Testis (tissue), 3 donors: ENCODE data around the gene ASB3. TPM values are rescaled to one million over a fixed set of nuclear protein-coding genes. Genes with fewer than 3 reads are reported as not detected.

Experiments used
- DNase-seq: peaks from one replicate; pipeline ENCODE4 v3.0.0-alpha.2; 2019
- H3K27ac ChIP-seq, 2 donors: fragments of 200-600 bp; sonication (generic); one replicate each; pipeline ENCODE4 v1.5.1; 2019
- H3K27me3 ChIP-seq: fragments of 200-600 bp; sonication (generic); one replicate; pipeline ENCODE4 v1.5.1; 2019
- H3K36me3 ChIP-seq: fragments of 200-600 bp; sonication (generic); one replicate; pipeline ENCODE4 v1.5.1; 2017; ENCODE audit warnings: low read depth; ENCODE audit errors: missing control alignments
- H3K4me1 ChIP-seq: fragments of 200-600 bp; sonication (generic); one replicate; pipeline ENCODE4 v1.5.1; 2019
- H3K4me3 ChIP-seq, 2 donors: fragments of 200-600 bp; sonication (generic); one replicate each; pipeline ENCODE4 v1.5.1; 2017 to 2019
- H3K9me3 ChIP-seq: fragments of 200-600 bp; sonication (generic); one replicate; pipeline ENCODE4 v1.5.1; 2017
- POLR2A ChIP-seq: fragments of 450-650 bp; IDR thresholded peaks from one replicate; pipeline ENCODE4 v1.6.1; 2017; ENCODE audit warnings: antibody characterized with exemption, mild to moderate bottlenecking, moderate library complexity
- WGBS, 2 donors: methylation state at CpG; one replicate each; pipeline ENCODE4 v1.1.5; 2018; 5-methylcytosine and 5-hydroxymethylcytosine counted together
- intact Hi-C: fragments of 100-400 bp; cut with DNase I; formaldehyde crosslinking; loops from one replicate; pipeline ENCODE4 v1.15.1; 2023; ENCODE audit warnings: low total_unique reads
- polyA plus RNA-seq: library from polyadenylated mRNA; stranded (reverse); fragments of 350-450 nt; fragmentation: Illumina TruSeq; extraction: RNeasy Lipid Tissue Mini Kit (QIAGEN cat#74804); gene quantifications from one replicate; pipeline ENCODE4 v1.2.3, GENCODE V29; 2014; ENCODE audit warnings: low read depth, low replicate concordance; ENCODE audit not compliant: insufficient read depth
- total RNA-seq, 2 donors: library from RNA; depleted of rRNA; stranded (reverse); fragments of >200 nt; gene quantifications; one replicate each; pipeline ENCODE4 v1.2.3, GENCODE V29; 2016
- TF ChIP-seq, protein P1 (sequence below), 3 experiments: fragments of 450-650 bp in 2 of 3; fragments of 200-600 bp in 1 of 3; sonication (generic) in 1 of 3; IDR thresholded peaks; one replicate each; pipeline ENCODE4 v1.5.1; 2016 to 2019; ENCODE audit warnings: antibody characterized with exemption in 3 of 3, mild to moderate bottlenecking in 2 of 3, moderate library complexity in 1 of 3

ASB3 gene
- total and polyA plus RNA-seq, 3 donors from 2014 or later, result 26.9 to 31.8 (median 29.0) TPM

- H3K36me3 ChIP-seq, result no peaks in the 10 kb centered on the region
- no peaks in the 10 kb centered on the region for H3K4me1 ChIP-seq
- WGBS, 2 donors, result 93 to 97% methylated on average over 3 of the region's 3 CpGs
- intact Hi-C loops, result no loop called here
- no peaks in the 10 kb centered on the region for H3K9me3 ChIP-seq
- DNase-seq, result no peak
- no peaks in the 10 kb centered on the region for H3K27me3 ChIP-seq
- TF ChIP-seq, protein P1, sequence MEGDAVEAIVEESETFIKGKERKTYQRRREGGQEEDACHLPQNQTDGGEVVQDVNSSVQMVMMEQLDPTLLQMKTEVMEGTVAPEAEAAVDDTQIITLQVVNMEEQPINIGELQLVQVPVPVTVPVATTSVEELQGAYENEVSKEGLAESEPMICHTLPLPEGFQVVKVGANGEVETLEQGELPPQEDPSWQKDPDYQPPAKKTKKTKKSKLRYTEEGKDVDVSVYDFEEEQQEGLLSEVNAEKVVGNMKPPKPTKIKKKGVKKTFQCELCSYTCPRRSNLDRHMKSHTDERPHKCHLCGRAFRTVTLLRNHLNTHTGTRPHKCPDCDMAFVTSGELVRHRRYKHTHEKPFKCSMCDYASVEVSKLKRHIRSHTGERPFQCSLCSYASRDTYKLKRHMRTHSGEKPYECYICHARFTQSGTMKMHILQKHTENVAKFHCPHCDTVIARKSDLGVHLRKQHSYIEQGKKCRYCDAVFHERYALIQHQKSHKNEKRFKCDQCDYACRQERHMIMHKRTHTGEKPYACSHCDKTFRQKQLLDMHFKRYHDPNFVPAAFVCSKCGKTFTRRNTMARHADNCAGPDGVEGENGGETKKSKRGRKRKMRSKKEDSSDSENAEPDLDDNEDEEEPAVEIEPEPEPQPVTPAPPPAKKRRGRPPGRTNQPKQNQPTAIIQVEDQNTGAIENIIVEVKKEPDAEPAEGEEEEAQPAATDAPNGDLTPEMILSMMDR (IDR thresholded peaks at IDR 0.05), result no peak
- no peak for TF ChIP-seq POLR2A
- H3K27ac ChIP-seq, result no peak overlapping the region
- no peak overlapping the region for H3K4me3 ChIP-seq
Observed at GRCh38 chr2:53811601-53812000, 24.8 kb upstream of the ASB3 start.

GRCh38 chr2:53802617-53803151 lies 15.9 kb upstream of the ASB3 start:
- no peaks in the 10 kb centered on the region for H3K36me3 ChIP-seq
- no peaks in the 10 kb centered on the region for H3K27me3 ChIP-seq
- intact Hi-C loops, result no loop called here

DNA sequence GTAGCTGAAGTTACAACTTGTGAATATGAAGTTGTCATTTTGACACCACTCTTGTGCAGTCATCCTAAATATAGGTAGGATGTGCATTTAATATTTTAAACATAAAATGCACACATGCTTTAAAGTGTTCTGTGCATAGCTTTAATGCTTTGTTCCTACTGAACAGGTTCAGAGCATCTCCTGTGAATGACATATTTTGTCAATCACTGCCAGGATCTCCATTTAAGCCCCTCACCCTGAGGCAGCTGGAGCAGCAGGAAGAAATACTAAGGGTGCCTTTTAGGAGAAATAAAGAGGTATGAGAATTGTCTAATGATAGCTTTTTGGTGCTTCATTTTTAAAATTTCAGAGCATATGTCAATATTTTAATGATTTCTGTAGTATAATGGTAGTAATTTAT lies 14.8 kb upstream of the ASB3 start:
- TF ChIP-seq, protein P1 (IDR thresholded peaks at IDR 0.05), result no peak
- TF ChIP-seq POLR2A, result no peak
- Histone ChIP-seq H3K9me3 (no peaks in the 10 kb centered on the region), H3K27ac (no peak overlapping the region), H3K4me1 (no peaks in the 10 kb centered on the region), H3K36me3 (no peaks in the 10 kb centered on the region), H3K4me3 (no peak overlapping the region), H3K27me3 (no peaks in the 10 kb centered on the region)
- no peak for DNase-seq
- intact Hi-C loops, result no loop called here

More at GRCh38 chr2:53802617-53803151, 15.9 kb upstream of the ASB3 start:
- Histone ChIP-seq H3K27ac (no peak overlapping the region), H3K4me1 (no peaks in the 10 kb centered on the region), H3K9me3 (no peaks in the 10 kb centered on the region), H3K4me3 (no peak overlapping the region)
- DNase-seq, result no peak
- WGBS, 2 donors, result 67 to 73% methylated on average over 7 of the region's 7 CpGs
- TF ChIP-seq POLR2A, result no peak
- TF ChIP-seq, protein P1 (IDR thresholded peaks at IDR 0.05), result no peak

- no peaks in the 10 kb centered on the region for H3K27me3 ChIP-seq
- no peaks in the 10 kb centered on the region for H3K4me1 ChIP-seq
- no peak for TF ChIP-seq POLR2A
- TF ChIP-seq, protein P1 (IDR thresholded peaks at IDR 0.05), result no peak
- intact Hi-C loops, result no loop called here
- 89 to 90% methylated on average over 3 of the region's 3 CpGs for WGBS, 2 donors
- H3K4me3 ChIP-seq, result no peak overlapping the region
- no peak for DNase-seq
- no peaks in the 10 kb centered on the region for H3K9me3 ChIP-seq
- no peaks in the 10 kb centered on the region for H3K36me3 ChIP-seq
- no peak overlapping the region for H3K27ac ChIP-seq
Observed at GRCh38 chr2:53793821-53794220, 7.1 kb upstream of the ASB3 start.

- intact Hi-C loops, result no loop called here
- no peaks in the 10 kb centered on the region for H3K36me3 ChIP-seq
- TF ChIP-seq POLR2A, result no peak
- TF ChIP-seq, protein P1 (IDR thresholded peaks at IDR 0.05), result no peak
- 91% methylated on average over 3 of the region's 3 CpGs for WGBS, 2 donors
- peaks cover 2% of the 10 kb centered on the region for H3K4me1 ChIP-seq
- H3K9me3 ChIP-seq, result no peaks in the 10 kb centered on the region
- H3K27ac ChIP-seq, result no peak overlapping the region
- DNase-seq, result no peak
- H3K27me3 ChIP-seq, result no peaks in the 10 kb centered on the region
- H3K4me3 ChIP-seq, result no peak overlapping the region
Observed at GRCh38 chr2:53793261-53793660, 6.5 kb upstream of the ASB3 start.
